ENCODE data around the gene CCNY.

The CCNY gene

GRCh38 chr10:35545878-35546590, 209.7 kb downstream of the CCNY start:
- H3K36me3 Mint-ChIP-seq = peaks cover 40% of the 10 kb centered on the region
- ATAC-seq = no peak
- H3K27ac Mint-ChIP-seq = no peak overlapping the region

DNA sequence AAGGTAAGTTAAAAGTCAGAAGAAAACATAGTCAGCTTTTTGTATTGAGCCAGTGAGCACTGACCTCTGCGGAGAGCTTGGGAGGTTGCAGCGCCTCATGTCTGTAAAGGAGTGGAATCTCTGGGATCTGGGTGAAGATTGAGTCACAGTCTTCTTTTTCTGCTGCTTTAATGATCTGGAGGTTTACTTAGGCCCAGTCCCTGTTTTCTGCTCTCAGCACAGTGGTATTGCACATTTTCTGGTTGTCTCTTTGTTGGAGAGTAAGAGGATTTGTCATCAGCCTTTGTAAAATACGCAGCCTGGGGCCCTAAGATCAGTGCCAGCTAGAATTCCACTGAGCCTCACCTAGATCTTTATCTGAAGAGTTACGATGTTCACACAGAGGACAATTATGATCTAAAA, 210.5 kb downstream of the CCNY start:
- Mint-ChIP-seq H3K4me1 (peaks cover 16% of the 10 kb centered on the region), H3K9me3 (no peaks in the 10 kb centered on the region), H3K27me3 (no peaks in the 10 kb centered on the region), H3K4me3 (no peak overlapping the region), H3K27ac (no peak overlapping the region), H3K36me3 (peaks cover 38% of the 10 kb centered on the region)
- no peak for ATAC-seq

More at GRCh38 chr10:35545878-35546590, 209.7 kb downstream of the CCNY start:
- Mint-ChIP-seq H3K9me3 (no peaks in the 10 kb centered on the region), H3K4me3 (no peak overlapping the region), H3K4me1 (peaks cover 22% of the 10 kb centered on the region), H3K27me3 (no peaks in the 10 kb centered on the region)

DNA sequence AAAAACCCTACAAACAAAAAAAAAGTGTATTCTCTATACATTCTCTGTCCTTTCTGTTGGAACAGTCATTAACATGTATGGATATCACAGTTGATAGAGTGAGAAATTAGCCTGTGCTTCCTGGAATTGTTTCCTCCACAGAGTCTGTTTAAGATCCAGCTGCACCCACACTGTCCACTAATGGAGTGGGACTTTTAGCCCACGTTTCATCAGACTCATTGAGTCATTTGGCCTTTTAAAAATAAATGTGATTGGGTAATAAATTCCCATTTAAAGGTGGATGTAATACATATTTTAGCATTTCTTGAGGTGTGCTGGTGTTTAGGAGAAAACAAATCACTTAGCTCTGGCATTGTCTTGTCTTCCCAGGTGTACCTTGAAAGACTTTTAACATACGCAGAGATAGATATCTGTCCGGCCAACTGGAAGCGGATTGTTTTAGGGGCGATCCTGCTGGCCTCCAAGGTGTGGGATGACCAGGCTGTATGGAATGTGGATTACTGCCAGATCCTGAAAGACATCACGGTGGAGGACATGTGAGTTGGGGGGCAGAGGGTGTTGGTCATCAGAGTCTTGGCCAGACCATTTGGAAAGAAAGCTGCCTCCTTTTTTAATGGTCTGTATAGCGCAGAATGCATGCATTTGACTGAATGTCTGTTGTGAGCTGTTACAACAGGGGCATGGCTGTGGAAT, 216.5 kb downstream of the CCNY start:
- Mint-ChIP-seq H3K4me1 (peaks cover 40% of the 10 kb centered on the region), H3K27ac (peak overlapping the region; percentile 10), H3K9me3 (no peaks in the 10 kb centered on the region), H3K36me3 (peaks cover 28% of the 10 kb centered on the region), H3K4me3 (no peak overlapping the region), H3K27me3 (no peaks in the 10 kb centered on the region)
- ATAC-seq = no peak

GRCh38 chr10:35554036-35554435, 217.7 kb downstream of the CCNY start:
- peaks cover 48% of the 10 kb centered on the region for H3K4me1 Mint-ChIP-seq
- H3K27me3 Mint-ChIP-seq = no peaks in the 10 kb centered on the region
- H3K9me3 Mint-ChIP-seq = no peaks in the 10 kb centered on the region

DNA sequence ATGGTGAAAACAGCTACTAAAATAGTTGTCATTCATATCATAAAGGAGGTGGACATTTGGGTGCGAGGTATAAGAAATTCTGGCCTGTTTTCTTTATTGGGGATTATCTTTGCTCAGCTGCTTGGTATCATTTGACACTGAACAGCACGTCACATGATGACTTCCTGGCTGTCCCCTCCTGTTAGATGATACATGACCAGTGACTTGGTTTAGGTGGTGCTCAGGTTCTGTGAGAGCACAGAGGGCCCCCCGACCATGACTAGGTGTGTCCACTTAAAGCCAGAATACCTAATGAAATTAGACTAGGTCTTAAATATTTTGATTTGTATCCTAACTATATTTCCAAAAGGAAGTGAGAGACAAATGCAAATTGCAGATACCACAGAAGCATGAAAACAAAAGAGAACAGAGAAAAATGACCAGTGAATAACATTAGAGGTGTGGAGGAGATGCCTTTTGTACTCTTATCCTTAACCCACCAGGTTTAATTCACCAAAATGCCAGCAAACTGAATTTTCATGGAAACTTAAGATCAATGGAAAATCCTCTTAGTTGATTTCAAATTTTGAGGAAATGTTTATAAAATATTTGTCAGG, 218.2 kb downstream of the CCNY start:
- Mint-ChIP-seq H3K36me3 (peaks cover 45% of the 10 kb centered on the region), H3K4me3 (no peak overlapping the region), H3K9me3 (no peaks in the 10 kb centered on the region), H3K27ac (peak overlapping the region; percentile 76), H3K4me1 (peaks cover 48% of the 10 kb centered on the region), H3K27me3 (no peaks in the 10 kb centered on the region)
- ATAC-seq = no peak

More at GRCh38 chr10:35554036-35554435, 217.7 kb downstream of the CCNY start:
- H3K36me3 Mint-ChIP-seq = peaks cover 40% of the 10 kb centered on the region
- H3K4me3 Mint-ChIP-seq = no peak overlapping the region
- peak overlapping the region; percentile 76 for H3K27ac Mint-ChIP-seq
- no peak for ATAC-seq

GRCh38 chr10:35555962-35556930, 219.9 kb downstream of the CCNY start:
- no peak overlapping the region for H3K4me3 Mint-ChIP-seq
- peaks cover 38% of the 10 kb centered on the region for H3K36me3 Mint-ChIP-seq
- peaks cover 38% of the 10 kb centered on the region for H3K4me1 Mint-ChIP-seq
- no peaks in the 10 kb centered on the region for H3K9me3 Mint-ChIP-seq
- no peak for ATAC-seq
- H3K27ac Mint-ChIP-seq = peak overlapping the region; percentile 27
- no peaks in the 10 kb centered on the region for H3K27me3 Mint-ChIP-seq

- no peak overlapping the region for H3K27ac Mint-ChIP-seq
- no peak overlapping the region for H3K4me3 Mint-ChIP-seq
- H3K9me3 Mint-ChIP-seq = peaks cover 3% of the 10 kb centered on the region
- H3K36me3 Mint-ChIP-seq = peaks cover 35% of the 10 kb centered on the region
- no peaks in the 10 kb centered on the region for H3K27me3 Mint-ChIP-seq
- H3K4me1 Mint-ChIP-seq = peaks cover 33% of the 10 kb centered on the region
- no peak for ATAC-seq
Observed at GRCh38 chr10:35558276-35558675, 222.0 kb downstream of the CCNY start.

DNA sequence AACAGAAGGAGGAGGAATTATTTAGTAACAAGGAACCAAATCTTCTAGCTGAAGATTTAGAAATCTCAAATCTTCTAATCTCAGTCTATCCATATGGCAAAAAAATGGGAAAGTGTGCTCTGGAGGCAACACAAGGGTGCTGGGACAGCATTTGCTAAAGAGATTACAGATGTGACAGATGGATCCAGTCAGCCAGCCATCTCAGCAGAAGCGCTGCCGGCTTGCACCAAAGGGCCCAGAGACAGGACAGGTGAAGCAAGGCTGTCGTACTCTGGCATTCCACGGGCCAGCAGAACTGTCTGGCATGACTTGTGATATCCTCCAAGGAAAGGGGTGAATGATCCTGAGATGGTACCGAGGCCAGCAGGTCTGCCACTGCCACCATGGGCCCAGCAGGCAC, 223.1 kb downstream of the CCNY start:
- Mint-ChIP-seq H3K36me3 (peaks cover 35% of the 10 kb centered on the region), H3K4me1 (peaks cover 31% of the 10 kb centered on the region), H3K9me3 (peaks cover 3% of the 10 kb centered on the region), H3K4me3 (no peak overlapping the region), H3K27me3 (no peaks in the 10 kb centered on the region), H3K27ac (peak overlapping the region; percentile 40)
- ATAC-seq = no peak

- no peak for ATAC-seq
- Mint-ChIP-seq H3K4me1 (peaks cover 26% of the 10 kb centered on the region), H3K27me3 (no peaks in the 10 kb centered on the region), H3K36me3 (peaks cover 44% of the 10 kb centered on the region), H3K9me3 (peaks cover 3% of the 10 kb centered on the region), H3K27ac (no peak overlapping the region), H3K4me3 (no peak overlapping the region)
Observed at GRCh38 chr10:35561715-35562114, 225.4 kb downstream of the CCNY start.

DNA sequence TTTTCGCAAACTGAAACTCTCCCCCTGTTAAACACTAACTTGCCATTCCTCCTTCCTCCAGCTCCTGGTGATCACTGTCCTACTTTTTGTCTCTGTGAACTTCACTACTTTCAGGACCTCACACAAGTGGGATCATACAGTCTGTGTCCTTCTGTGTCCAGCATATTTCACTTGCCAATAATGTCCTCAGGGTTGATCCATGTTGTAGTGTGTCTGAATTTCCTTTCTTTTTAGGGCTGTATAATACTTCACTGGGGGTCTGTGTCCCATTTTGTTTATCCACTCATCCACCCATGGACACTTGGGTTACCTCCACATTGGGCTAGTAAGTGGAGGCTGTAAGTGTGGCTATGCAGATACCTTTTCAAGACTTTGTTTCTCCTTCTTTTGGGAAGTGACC, 226.1 kb downstream of the CCNY start:
- Mint-ChIP-seq H3K4me3 (no peak overlapping the region), H3K4me1 (peaks cover 26% of the 10 kb centered on the region), H3K36me3 (peaks cover 49% of the 10 kb centered on the region), H3K9me3 (peaks cover 3% of the 10 kb centered on the region), H3K27ac (no peak overlapping the region), H3K27me3 (no peaks in the 10 kb centered on the region)
- no peak for ATAC-seq

- peaks cover 49% of the 10 kb centered on the region for H3K36me3 Mint-ChIP-seq
- no peaks in the 10 kb centered on the region for H3K27me3 Mint-ChIP-seq
- no peak for ATAC-seq
- H3K4me3 Mint-ChIP-seq = no peak overlapping the region
- H3K4me1 Mint-ChIP-seq = peaks cover 20% of the 10 kb centered on the region
- peaks cover 3% of the 10 kb centered on the region for H3K9me3 Mint-ChIP-seq
- H3K27ac Mint-ChIP-seq = no peak overlapping the region
Observed at GRCh38 chr10:35563261-35563891, 227.1 kb downstream of the CCNY start.

DNA sequence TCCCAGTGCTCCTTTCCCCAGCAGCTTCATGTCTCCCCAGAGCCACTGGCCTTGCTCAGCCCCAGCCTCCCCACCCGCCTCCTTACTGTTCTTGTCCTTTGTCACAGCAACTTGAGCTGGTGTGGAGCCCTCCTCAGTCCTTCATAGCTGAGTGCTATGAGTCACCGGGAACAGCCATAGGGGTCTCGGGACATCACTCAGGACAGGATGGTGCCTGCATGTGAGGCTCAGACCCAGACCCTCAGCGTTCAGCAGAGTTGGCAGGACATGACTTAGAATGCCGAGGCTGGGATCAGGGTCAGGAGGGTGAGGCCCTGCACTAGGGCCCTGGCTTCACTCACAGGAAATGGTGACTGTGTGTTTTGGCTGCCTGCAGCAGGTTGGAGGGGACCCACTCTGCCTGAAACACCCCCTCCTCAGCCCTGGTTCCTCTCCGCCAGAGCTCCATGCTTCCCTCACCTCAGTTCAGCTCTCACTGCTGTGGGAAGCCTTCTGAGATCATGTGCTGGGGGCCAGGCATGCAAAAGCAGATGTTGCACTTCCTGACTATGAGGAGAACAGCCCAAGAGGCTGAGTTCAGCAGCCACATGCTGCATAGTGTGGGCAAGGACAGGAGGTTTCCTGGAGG, 228.1 kb downstream of the CCNY start:
- peaks cover 49% of the 10 kb centered on the region for H3K36me3 Mint-ChIP-seq
- peak overlapping the region; percentile 55 for H3K27ac Mint-ChIP-seq
- H3K27me3 Mint-ChIP-seq = no peaks in the 10 kb centered on the region
- peak; percentile 47 for ATAC-seq
- peaks cover 3% of the 10 kb centered on the region for H3K9me3 Mint-ChIP-seq
- H3K4me1 Mint-ChIP-seq = peaks cover 18% of the 10 kb centered on the region
- no peak overlapping the region for H3K4me3 Mint-ChIP-seq

- peaks cover 3% of the 10 kb centered on the region for H3K9me3 Mint-ChIP-seq
- no peak for ATAC-seq
- H3K4me3 Mint-ChIP-seq = no peak overlapping the region
- H3K4me1 Mint-ChIP-seq = peaks cover 18% of the 10 kb centered on the region
- no peak overlapping the region for H3K27ac Mint-ChIP-seq
- no peaks in the 10 kb centered on the region for H3K27me3 Mint-ChIP-seq
- H3K36me3 Mint-ChIP-seq = peaks cover 48% of the 10 kb centered on the region
Observed at GRCh38 chr10:35565602-35566081, 229.3 kb downstream of the CCNY start.

DNA sequence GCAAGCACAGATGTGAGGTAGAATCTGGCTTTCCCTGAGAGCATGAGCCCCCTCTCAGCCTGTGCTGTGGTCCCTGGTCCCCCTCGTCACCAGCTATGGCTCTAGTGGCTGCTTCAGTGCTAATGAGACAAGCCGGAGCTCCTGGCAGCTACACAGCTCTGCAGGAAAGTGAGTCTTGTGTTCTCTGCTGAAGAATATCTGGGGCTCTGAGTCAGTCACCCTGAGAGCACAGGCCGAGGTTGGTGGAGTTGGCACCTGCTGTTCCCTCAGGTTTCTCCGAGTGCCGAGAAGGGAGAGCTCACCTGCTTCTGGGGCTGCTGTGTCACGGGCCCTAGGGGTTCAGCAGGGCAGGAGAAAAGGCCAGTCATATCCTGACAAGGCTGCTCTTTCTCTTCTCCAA, 231.6 kb downstream of the CCNY start:
- H3K36me3 Mint-ChIP-seq = peaks cover 46% of the 10 kb centered on the region
- H3K27me3 Mint-ChIP-seq = no peaks in the 10 kb centered on the region
- H3K4me1 Mint-ChIP-seq = peaks cover 18% of the 10 kb centered on the region
- no peaks in the 10 kb centered on the region for H3K9me3 Mint-ChIP-seq
- H3K27ac Mint-ChIP-seq = no peak overlapping the region
- no peak overlapping the region for H3K4me3 Mint-ChIP-seq
- no peak for ATAC-seq
